Measurements from ENCODE around the gene SETD2. TPM values are rescaled to one million over a fixed set of nuclear protein-coding genes. Genes with fewer than 3 reads are reported as not detected.
"Not testable (repeated sequence)": the region's sequence is repeated elsewhere in the genome, so short reads cannot be mapped to it uniquely, and the experiment has no call there.

SETD2 gene
- polyA plus RNA-seq, 1 experiment: 30.8 TPM

DNA sequence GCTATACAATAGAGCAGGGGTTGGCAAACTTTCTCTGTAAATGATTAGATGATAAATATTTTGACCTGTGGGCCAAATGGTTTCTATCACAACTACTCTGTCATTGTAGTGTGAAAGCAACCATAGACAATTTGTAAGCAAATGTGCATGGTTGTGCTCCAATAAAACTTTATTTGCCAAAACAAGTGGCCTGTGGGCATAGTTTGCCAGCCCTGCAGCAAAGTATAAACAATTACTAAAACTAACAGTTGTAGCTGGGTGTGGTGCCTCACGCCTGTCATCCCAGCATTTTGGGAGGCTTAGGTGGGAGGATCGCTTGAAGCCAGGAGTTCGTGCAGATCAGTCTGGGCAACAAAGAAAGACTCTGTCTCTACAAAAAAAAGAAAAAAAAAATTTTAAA is 122.8 kb downstream of the SETD2 start:
- Histone ChIP-seq H3K4me3 (ENCODE audit: low read depth, low read length) (no peak overlapping the region), H3K27ac (ENCODE audit: low read depth, low read length) (no peak overlapping the region), H3K9me3 (ENCODE audit: control insufficient read depth, insufficient read depth, low read length) (no peaks in the 10 kb centered on the region), H3K27me3 (ENCODE audit: control insufficient read depth, insufficient read depth, low read length) (no peaks in the 10 kb centered on the region)
- POLR2A ChIA-PET: interaction anchor here (0.6 kb wide), 1 partner anchor 64 kb away, joined by 3 read pairs; no protein-coding TSS in a partner anchor
- CTCF ChIA-PET: no interaction called here
- TF ChIP-seq, protein P1, sequence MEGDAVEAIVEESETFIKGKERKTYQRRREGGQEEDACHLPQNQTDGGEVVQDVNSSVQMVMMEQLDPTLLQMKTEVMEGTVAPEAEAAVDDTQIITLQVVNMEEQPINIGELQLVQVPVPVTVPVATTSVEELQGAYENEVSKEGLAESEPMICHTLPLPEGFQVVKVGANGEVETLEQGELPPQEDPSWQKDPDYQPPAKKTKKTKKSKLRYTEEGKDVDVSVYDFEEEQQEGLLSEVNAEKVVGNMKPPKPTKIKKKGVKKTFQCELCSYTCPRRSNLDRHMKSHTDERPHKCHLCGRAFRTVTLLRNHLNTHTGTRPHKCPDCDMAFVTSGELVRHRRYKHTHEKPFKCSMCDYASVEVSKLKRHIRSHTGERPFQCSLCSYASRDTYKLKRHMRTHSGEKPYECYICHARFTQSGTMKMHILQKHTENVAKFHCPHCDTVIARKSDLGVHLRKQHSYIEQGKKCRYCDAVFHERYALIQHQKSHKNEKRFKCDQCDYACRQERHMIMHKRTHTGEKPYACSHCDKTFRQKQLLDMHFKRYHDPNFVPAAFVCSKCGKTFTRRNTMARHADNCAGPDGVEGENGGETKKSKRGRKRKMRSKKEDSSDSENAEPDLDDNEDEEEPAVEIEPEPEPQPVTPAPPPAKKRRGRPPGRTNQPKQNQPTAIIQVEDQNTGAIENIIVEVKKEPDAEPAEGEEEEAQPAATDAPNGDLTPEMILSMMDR (IDR thresholded peaks at IDR 0.05; ENCODE audit: low read depth, low read length): no peak
- no peak for DNase-seq (ENCODE audit: low read depth, low spot score)

DNA sequence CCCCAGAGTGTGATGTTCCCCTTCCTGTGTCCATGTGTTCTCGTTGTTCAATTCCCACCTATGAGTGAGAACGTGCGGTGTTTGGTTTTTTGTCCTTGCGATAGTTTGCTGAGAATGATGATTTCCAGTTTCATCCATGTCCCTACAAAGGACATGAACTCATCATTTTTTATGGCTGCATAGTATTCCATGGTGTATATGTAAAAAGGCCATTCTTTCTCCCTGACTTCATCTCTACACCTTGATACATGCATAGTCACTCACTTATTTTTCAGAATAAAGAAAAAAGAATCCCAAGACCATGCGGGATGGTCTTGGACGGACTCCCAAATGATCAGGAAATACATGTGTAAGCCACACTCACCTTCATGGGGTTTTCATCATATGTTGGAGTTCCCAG is 126.6 kb downstream of the SETD2 start:
- POLR2A ChIA-PET; CTCF ChIA-PET; H3K27me3 ChIP-seq (ENCODE audit: control insufficient read depth, insufficient read depth, low read length); H3K9me3 ChIP-seq (ENCODE audit: control insufficient read depth, insufficient read depth, low read length); DNase-seq (ENCODE audit: low read depth, low spot score); H3K27ac ChIP-seq (ENCODE audit: low read depth, low read length); H3K4me3 ChIP-seq (ENCODE audit: low read depth, low read length): not testable (repeated sequence)

DNA sequence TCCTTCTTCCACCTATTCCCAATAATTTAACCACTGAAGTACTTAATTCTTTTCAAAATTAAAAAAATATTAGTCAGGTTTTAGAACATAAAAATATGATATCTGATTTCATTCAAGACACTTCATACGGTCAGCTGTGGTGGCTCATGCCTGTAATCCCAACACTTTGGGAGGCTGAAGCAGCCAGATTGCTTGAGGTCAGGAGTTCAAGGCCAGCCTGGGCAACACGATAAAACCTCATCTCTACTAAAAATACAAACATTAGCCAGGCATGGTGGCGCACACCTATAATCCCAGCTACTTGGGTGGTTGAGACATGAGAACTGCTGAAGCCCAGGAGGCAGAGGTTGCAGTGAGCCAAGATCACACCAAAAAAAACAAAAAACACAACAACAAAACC is 127.8 kb downstream of the SETD2 start:
- POLR2A ChIA-PET: interaction anchor here (0.7 to 1.9 kb wide), 3 partner anchors 12 to 129 kb away, joined by 3 to 10 read pairs (median 4); partner anchors contain the start of gene SETD2
- no peak for DNase-seq (ENCODE audit: low read depth, low spot score)
- Histone ChIP-seq H3K9me3 (ENCODE audit: control insufficient read depth, insufficient read depth, low read length) (no peaks in the 10 kb centered on the region), H3K27me3 (ENCODE audit: control insufficient read depth, insufficient read depth, low read length) (no peaks in the 10 kb centered on the region), H3K4me3 (ENCODE audit: low read depth, low read length) (no peak overlapping the region), H3K27ac (ENCODE audit: low read depth, low read length) (no peak overlapping the region)
- CTCF ChIA-PET: interaction anchor here (1.4 kb wide), 1 partner anchor 101 kb away, joined by 4 read pairs; no protein-coding TSS in a partner anchor
- TF ChIP-seq, protein P1 (IDR thresholded peaks at IDR 0.05; ENCODE audit: low read depth, low read length): no peak

DNA sequence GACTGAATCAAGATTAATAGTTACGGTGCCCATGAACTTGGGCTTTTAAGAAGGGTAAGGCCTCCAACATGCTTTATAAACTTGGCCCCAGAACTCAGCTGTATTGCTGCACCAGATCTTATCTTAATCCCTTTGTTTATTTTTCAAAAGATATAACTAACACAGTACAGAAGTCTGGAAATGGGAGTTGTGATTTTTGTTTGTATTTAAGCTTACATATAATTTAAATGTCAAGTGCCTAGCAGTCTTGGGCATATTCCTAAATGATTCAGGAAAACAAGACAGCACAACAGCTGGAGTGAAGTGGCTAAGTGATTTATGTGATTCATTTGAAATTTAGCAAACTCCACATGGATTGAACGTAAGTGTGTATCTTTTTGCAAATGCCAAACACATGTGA is 128.3 kb downstream of the SETD2 start:
- H3K27ac ChIP-seq (ENCODE audit: low read depth, low read length): no peak overlapping the region
- H3K4me3 ChIP-seq (ENCODE audit: low read depth, low read length): no peak overlapping the region
- ChIA-PET CTCF (interaction anchor here (1.4 kb wide), 1 partner anchor 100 kb away, joined by 4 read pairs; no protein-coding TSS in a partner anchor), POLR2A (interaction anchor here (0.7 to 1.9 kb wide), 4 partner anchors 11 to 129 kb away, joined by 3 to 10 read pairs (median 4); partner anchors contain the start of gene SETD2)
- DNase-seq (ENCODE audit: low read depth, low spot score): no peak
- no peaks in the 10 kb centered on the region for H3K9me3 ChIP-seq (ENCODE audit: control insufficient read depth, insufficient read depth, low read length)
- TF ChIP-seq, protein P1 (IDR thresholded peaks at IDR 0.05; ENCODE audit: low read depth, low read length): no peak
- H3K27me3 ChIP-seq (ENCODE audit: control insufficient read depth, insufficient read depth, low read length): no peaks in the 10 kb centered on the region

DNA sequence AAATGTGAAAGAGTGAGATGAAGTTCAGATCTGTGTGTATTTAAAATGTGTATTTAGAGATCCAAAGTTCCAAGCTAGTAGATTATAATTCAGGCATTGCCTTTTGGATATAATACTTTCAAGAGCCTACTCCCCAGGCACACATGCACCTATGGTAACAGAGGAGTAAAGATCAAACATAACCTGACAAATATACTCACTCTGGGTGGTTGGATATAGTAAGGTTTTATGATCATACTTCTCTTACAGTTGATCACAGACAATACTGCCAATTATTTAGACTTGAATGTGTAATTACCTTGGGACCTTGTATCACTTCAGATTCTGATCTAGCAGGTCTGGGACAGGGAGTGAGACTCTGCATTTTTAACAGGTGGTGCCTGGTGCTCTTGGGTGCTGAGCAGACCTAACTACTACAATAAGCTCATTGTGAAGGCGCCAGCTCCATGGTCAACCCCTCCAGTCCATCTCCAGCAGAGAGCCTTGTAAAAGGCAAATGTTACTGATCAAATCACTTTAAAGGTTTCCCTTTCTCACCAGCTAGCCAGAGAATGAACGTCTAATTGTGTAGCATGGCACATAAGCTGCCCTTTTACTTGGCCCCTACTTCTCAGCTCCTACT is 128.9 kb downstream of the SETD2 start:
- POLR2A ChIA-PET: interaction anchor here (1.3 to 1.9 kb wide), 3 partner anchors 13 to 130 kb away, joined by 4 to 10 read pairs (median 5); partner anchors contain the start of gene SETD2
- H3K27me3 ChIP-seq (ENCODE audit: control insufficient read depth, insufficient read depth, low read length): no peaks in the 10 kb centered on the region
- no peak for DNase-seq (ENCODE audit: low read depth, low spot score)
- no peak overlapping the region for H3K4me3 ChIP-seq (ENCODE audit: low read depth, low read length)
- CTCF ChIA-PET: interaction anchor here (1.4 kb wide), 1 partner anchor 99 kb away, joined by 4 read pairs; no protein-coding TSS in a partner anchor
- TF ChIP-seq, protein P1 (IDR thresholded peaks at IDR 0.05; ENCODE audit: low read depth, low read length): no peak
- no peak overlapping the region for H3K27ac ChIP-seq (ENCODE audit: low read depth, low read length)
- H3K9me3 ChIP-seq (ENCODE audit: control insufficient read depth, insufficient read depth, low read length): no peaks in the 10 kb centered on the region

- DNase-seq (ENCODE audit: low read depth, low spot score); H3K4me3 ChIP-seq (ENCODE audit: low read depth, low read length); H3K9me3 ChIP-seq (ENCODE audit: control insufficient read depth, insufficient read depth, low read length); H3K27me3 ChIP-seq (ENCODE audit: control insufficient read depth, insufficient read depth, low read length); POLR2A ChIA-PET; H3K27ac ChIP-seq (ENCODE audit: low read depth, low read length): not testable (repeated sequence)
- CTCF ChIA-PET: interaction anchor here (1.0 to 1.4 kb wide), 2 partner anchors 95 to 293 kb away, joined by 3 to 5 read pairs; no protein-coding TSS in a partner anchor
Observed at GRCh38 chr3:47031041-47031440, 132.9 kb downstream of the SETD2 start.
